Right forelimb (tissue), 1 donor: ENCODE measurements around the gene BTBD3.

Source experiments
- DNase-seq: peaks from one replicate; pipeline ENCODE4 v3.0.0-alpha.2; 2018

BTBD3 gene

GRCh38 chr20:11972478-11972877 lies 54.8 kb downstream of the BTBD3 start:
- DNase-seq, result no peak
